ENCODE data around the gene JAKMIP2.
A peak's percentile ranks its signal among the peaks of the same experiment; 100 is the strongest.

JAKMIP2 gene

DNA sequence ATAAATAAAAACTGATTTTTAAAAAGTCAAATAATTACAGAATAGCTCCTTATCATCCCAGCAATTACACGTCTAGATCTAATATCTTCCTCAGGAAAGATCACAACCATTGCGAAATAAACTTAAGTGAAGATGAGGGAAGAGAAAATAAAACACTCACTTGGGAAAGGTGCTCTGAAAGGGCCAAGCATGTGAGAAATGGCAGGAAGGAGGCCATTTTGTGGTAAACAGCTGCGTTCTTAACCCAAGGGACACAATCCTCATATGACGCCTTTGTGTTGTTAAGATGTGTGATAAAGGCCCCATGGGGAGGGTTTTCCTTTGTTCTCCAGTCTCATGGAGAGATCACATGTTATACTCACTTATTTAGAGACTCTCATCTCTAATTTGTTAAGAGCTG lies 32.5 kb downstream of the JAKMIP2 start:
- H3K9me3 ChIP-seq (ENCODE audit: control insufficient read depth, insufficient read depth, low read length) = no peaks in the 10 kb centered on the region
- no peaks in the 10 kb centered on the region for H3K27me3 ChIP-seq (ENCODE audit: control insufficient read depth, insufficient read depth, low read length)
- no peak overlapping the region for H3K27ac ChIP-seq (ENCODE audit: low read length)
- peak; percentile 41 for DNase-seq (ENCODE audit: low read depth, low spot score)
- H3K36me3 ChIP-seq (ENCODE audit: control insufficient read depth, insufficient read depth, low read length) = no peaks in the 10 kb centered on the region
- H3K4me1 ChIP-seq (ENCODE audit: control insufficient read depth, insufficient read depth, low read length) = peaks cover 9% of the 10 kb centered on the region; the same call in 1 of the 2 replicates
- H3K4me3 ChIP-seq (ENCODE audit: low read length) = no peak overlapping the region
- WGBS (ENCODE audit: insufficient coverage, insufficient read length) = no CpG with 5 or more reads among the region's 4 CpGs

GRCh38 chr5:147748590-147748989 lies 33.9 kb downstream of the JAKMIP2 start:
- H3K4me1 ChIP-seq (ENCODE audit: control insufficient read depth, insufficient read depth, low read length) = peaks cover 9% of the 10 kb centered on the region; the same call in 1 of the 2 replicates
- no peak overlapping the region for H3K27ac ChIP-seq (ENCODE audit: low read length)
- H3K4me3 ChIP-seq (ENCODE audit: low read length) = no peak overlapping the region
- H3K27me3 ChIP-seq (ENCODE audit: control insufficient read depth, insufficient read depth, low read length) = no peaks in the 10 kb centered on the region
- no peaks in the 10 kb centered on the region for H3K9me3 ChIP-seq (ENCODE audit: control insufficient read depth, insufficient read depth, low read length)
- no CpG with 5 or more reads among the region's 2 CpGs for WGBS (ENCODE audit: insufficient coverage, insufficient read length)
- DNase-seq (ENCODE audit: low read depth, low spot score) = no peak
- H3K36me3 ChIP-seq (ENCODE audit: control insufficient read depth, insufficient read depth, low read length) = no peaks in the 10 kb centered on the region

DNA sequence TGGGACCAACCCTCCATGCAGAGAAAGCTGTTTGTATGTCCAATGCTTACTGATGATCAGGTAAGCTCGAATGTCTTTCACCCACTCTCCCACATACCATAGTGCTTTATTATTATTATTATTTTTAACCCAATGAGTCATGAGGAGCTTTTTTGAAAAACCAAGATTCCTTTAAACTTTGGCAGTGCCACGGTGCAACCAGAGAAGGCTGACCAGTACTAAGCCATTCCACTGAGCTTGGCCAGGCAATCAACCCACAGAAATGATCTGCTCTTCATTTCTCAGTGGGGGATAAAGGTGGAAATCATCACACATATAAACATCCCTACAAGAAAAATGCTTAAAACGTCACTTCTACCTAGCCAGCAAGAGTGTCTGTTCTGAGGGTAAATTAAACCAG lies 35.5 kb downstream of the JAKMIP2 start:
- no CpG with 5 or more reads among the region's 3 CpGs for WGBS (ENCODE audit: insufficient coverage, insufficient read length)
- H3K27ac ChIP-seq (ENCODE audit: low read length) = no peak overlapping the region
- peaks cover 9% of the 10 kb centered on the region; the same call in 1 of the 2 replicates for H3K4me1 ChIP-seq (ENCODE audit: control insufficient read depth, insufficient read depth, low read length)
- H3K27me3 ChIP-seq (ENCODE audit: control insufficient read depth, insufficient read depth, low read length) = no peaks in the 10 kb centered on the region
- H3K36me3 ChIP-seq (ENCODE audit: control insufficient read depth, insufficient read depth, low read length) = no peaks in the 10 kb centered on the region
- no peak overlapping the region for H3K4me3 ChIP-seq (ENCODE audit: low read length)
- DNase-seq (ENCODE audit: low read depth, low spot score) = no peak
- no peaks in the 10 kb centered on the region for H3K9me3 ChIP-seq (ENCODE audit: control insufficient read depth, insufficient read depth, low read length)

DNA sequence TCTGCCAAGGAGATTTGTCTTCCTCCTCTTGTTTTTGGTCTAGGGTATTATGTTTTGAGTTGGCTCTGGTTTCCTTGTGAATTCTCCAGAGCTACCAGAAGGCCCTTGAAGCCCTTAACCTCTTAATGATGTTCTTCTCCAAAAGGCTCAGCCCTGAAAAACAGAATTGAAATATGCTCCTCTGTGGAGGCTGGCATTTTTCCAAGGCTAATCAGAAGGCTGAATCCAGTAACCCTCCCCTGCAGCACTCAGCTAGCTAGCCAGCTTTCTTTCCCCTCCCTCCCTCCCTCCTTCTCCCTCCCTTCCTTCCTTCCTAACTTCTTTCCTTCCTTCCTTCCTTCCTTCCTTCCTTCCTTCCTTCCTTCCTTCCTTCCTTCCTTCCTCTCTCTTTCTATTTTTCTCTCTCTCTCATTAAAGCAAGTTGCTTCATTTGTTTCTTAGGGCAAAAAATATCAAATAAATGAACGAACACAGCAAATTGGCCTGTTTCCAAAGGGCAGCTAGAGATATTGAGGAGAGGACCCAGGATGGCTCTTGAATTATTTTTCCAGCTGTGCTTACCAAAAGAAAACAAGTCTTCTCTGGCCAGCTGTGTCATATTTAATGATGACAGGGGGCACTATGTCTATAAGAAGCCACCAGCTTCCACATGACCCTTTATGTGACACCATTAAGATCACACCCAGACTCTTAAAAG lies 38.7 kb downstream of the JAKMIP2 start:
- no CpG with 5 or more reads among the region's 1 CpG for WGBS (ENCODE audit: insufficient coverage, insufficient read length)
- no peak overlapping the region for H3K4me3 ChIP-seq (ENCODE audit: low read length)

DNA sequence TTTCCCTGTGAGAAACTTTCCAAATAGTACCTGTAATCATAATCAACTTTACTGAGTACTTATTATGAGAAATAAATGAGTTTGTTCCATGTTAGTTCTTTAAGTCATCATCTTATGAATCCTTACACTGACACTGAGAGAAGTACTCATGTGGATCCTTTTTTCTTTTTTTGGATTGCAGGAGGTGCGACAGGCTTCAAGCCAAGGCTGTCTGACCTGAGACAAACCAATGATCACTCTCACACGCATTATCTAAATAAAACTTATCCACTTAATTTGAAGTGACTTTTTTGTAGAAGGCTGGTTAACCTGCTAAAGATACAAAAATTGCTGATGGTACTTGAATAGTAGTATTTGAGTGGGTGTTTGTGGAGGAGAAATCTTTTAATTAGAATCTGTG lies 39.5 kb downstream of the JAKMIP2 start:
- H3K4me1 ChIP-seq (ENCODE audit: control insufficient read depth, insufficient read depth, low read length) = no peaks in the 10 kb centered on the region
- H3K27ac ChIP-seq (ENCODE audit: low read length) = no peak overlapping the region
- no peaks in the 10 kb centered on the region for H3K36me3 ChIP-seq (ENCODE audit: control insufficient read depth, insufficient read depth, low read length)
- no peak for DNase-seq (ENCODE audit: low read depth, low spot score)
- WGBS (ENCODE audit: insufficient coverage, insufficient read length) = no CpG with 5 or more reads among the region's 2 CpGs
- no peak overlapping the region for H3K4me3 ChIP-seq (ENCODE audit: low read length)
- H3K27me3 ChIP-seq (ENCODE audit: control insufficient read depth, insufficient read depth, low read length) = no peaks in the 10 kb centered on the region
- H3K9me3 ChIP-seq (ENCODE audit: control insufficient read depth, insufficient read depth, low read length) = no peaks in the 10 kb centered on the region

More for the DNA sequence above, 38.7 kb downstream of the JAKMIP2 start:
- no peaks in the 10 kb centered on the region for H3K27me3 ChIP-seq (ENCODE audit: control insufficient read depth, insufficient read depth, low read length)
- peaks cover 3% of the 10 kb centered on the region; the same call in 1 of the 2 replicates for H3K4me1 ChIP-seq (ENCODE audit: control insufficient read depth, insufficient read depth, low read length)
- H3K36me3 ChIP-seq (ENCODE audit: control insufficient read depth, insufficient read depth, low read length) = no peaks in the 10 kb centered on the region
- no peak overlapping the region for H3K27ac ChIP-seq (ENCODE audit: low read length)
- no peaks in the 10 kb centered on the region for H3K9me3 ChIP-seq (ENCODE audit: control insufficient read depth, insufficient read depth, low read length)
- DNase-seq (ENCODE audit: low read depth, low spot score) = no peak

GRCh38 chr5:147742151-147742550 lies 40.4 kb downstream of the JAKMIP2 start:
- H3K4me3 ChIP-seq (ENCODE audit: low read length) = no peak overlapping the region
- no peaks in the 10 kb centered on the region for H3K9me3 ChIP-seq (ENCODE audit: control insufficient read depth, insufficient read depth, low read length)
- no peaks in the 10 kb centered on the region for H3K4me1 ChIP-seq (ENCODE audit: control insufficient read depth, insufficient read depth, low read length)
- H3K36me3 ChIP-seq (ENCODE audit: control insufficient read depth, insufficient read depth, low read length) = no peaks in the 10 kb centered on the region
- DNase-seq (ENCODE audit: low read depth, low spot score) = no peak
- WGBS (ENCODE audit: insufficient coverage, insufficient read length) = no CpG with 5 or more reads among the region's 4 CpGs
- H3K27me3 ChIP-seq (ENCODE audit: control insufficient read depth, insufficient read depth, low read length) = no peaks in the 10 kb centered on the region
- H3K27ac ChIP-seq (ENCODE audit: low read length) = no peak overlapping the region

DNA sequence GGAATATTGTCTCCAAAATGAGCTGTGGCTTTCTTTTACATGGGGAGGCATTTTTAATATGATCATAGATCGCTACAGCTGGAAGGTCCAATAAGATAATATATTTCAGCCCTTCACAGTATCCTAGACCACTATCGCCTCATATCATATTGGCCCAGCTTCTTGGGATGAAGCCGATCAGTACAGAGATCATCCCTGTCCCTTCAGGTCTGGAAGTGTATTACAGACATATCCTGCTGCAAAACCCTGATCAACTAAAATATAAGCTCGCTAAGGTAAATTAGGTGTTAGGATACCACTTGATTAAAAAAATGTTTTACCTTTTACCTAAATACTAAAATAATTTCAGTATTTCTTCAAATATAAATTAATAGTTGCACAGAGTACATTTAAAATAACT lies 41.7 kb downstream of the JAKMIP2 start:
- no peaks in the 10 kb centered on the region for H3K27me3 ChIP-seq (ENCODE audit: control insufficient read depth, insufficient read depth, low read length)
- WGBS (ENCODE audit: insufficient coverage, insufficient read length) = no CpG with 5 or more reads among the region's 4 CpGs
- H3K4me3 ChIP-seq (ENCODE audit: low read length) = no peak overlapping the region
- no peaks in the 10 kb centered on the region for H3K36me3 ChIP-seq (ENCODE audit: control insufficient read depth, insufficient read depth, low read length)
- H3K27ac ChIP-seq (ENCODE audit: low read length) = no peak overlapping the region
- H3K9me3 ChIP-seq (ENCODE audit: control insufficient read depth, insufficient read depth, low read length) = no peaks in the 10 kb centered on the region
- H3K4me1 ChIP-seq (ENCODE audit: control insufficient read depth, insufficient read depth, low read length) = no peaks in the 10 kb centered on the region
- no peak for DNase-seq (ENCODE audit: low read depth, low spot score)

- no peak overlapping the region for H3K27ac ChIP-seq (ENCODE audit: low read length)
- no peaks in the 10 kb centered on the region for H3K4me1 ChIP-seq (ENCODE audit: control insufficient read depth, insufficient read depth, low read length)
- H3K9me3 ChIP-seq (ENCODE audit: control insufficient read depth, insufficient read depth, low read length) = no peaks in the 10 kb centered on the region
- WGBS (ENCODE audit: insufficient coverage, insufficient read length) = no CpG with 5 or more reads among the region's 3 CpGs
- no peaks in the 10 kb centered on the region for H3K36me3 ChIP-seq (ENCODE audit: control insufficient read depth, insufficient read depth, low read length)
- DNase-seq (ENCODE audit: low read depth, low spot score) = no peak
- H3K4me3 ChIP-seq (ENCODE audit: low read length) = no peak overlapping the region
- no peaks in the 10 kb centered on the region for H3K27me3 ChIP-seq (ENCODE audit: control insufficient read depth, insufficient read depth, low read length)
These were observed 44.6 kb downstream of the JAKMIP2 start for GRCh38 chr5:147737921-147738320.

DNA sequence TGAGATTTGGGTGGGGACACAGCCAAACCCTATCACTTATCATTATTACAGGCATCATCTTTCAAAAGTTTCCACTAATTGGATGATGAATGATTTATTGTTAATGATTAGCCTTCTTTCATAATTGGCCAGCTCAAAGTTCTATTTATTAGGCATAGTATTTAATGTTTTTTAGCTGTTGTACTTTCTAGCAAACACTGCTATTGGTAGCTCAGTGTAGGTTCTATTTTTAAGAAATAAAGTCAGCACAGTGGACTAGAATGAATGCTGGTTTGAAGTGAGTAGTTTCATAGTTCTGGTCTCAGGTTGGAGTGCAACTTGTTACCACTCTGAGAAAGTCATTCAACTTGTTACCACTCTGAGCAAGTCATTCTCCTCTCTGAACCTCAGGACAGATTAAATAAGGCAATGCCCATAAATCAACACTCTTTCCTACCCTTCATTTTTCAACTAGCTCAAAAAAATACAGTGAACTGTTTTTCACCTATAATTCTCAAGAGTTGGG lies 46.9 kb downstream of the JAKMIP2 start:
- Histone ChIP-seq H3K27me3 (ENCODE audit: control insufficient read depth, insufficient read depth, low read length) (no peaks in the 10 kb centered on the region), H3K36me3 (ENCODE audit: control insufficient read depth, insufficient read depth, low read length) (no peaks in the 10 kb centered on the region), H3K4me3 (ENCODE audit: low read length) (no peak overlapping the region), H3K27ac (ENCODE audit: low read length) (no peak overlapping the region), H3K4me1 (ENCODE audit: control insufficient read depth, insufficient read depth, low read length) (no peaks in the 10 kb centered on the region), H3K9me3 (ENCODE audit: control insufficient read depth, insufficient read depth, low read length) (no peaks in the 10 kb centered on the region)
- no peak for DNase-seq (ENCODE audit: low read depth, low spot score)

DNA sequence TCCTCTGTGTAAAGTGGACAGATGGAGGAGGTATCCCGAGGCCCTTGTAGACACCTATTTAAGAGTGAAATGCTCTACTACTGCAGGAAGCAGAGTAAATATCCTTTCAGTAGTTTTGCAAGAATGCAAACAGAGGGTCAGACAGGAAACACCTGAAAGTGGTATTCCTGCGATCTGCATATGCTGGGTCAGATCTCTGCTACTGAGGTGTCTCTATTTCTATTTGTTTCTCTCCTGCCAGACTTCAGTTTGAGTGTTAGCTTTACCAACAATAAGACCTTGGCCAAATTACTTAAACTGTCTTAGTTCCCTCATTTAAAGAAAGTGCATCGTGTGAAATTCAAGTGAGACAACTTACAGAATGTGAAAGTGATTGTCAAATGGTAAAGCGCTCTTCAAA lies 47.6 kb downstream of the JAKMIP2 start:
- H3K27me3 ChIP-seq (ENCODE audit: control insufficient read depth, insufficient read depth, low read length) = no peaks in the 10 kb centered on the region
- H3K27ac ChIP-seq (ENCODE audit: low read length) = no peak overlapping the region
- H3K36me3 ChIP-seq (ENCODE audit: control insufficient read depth, insufficient read depth, low read length) = no peaks in the 10 kb centered on the region
- no peak overlapping the region for H3K4me3 ChIP-seq (ENCODE audit: low read length)
- no peaks in the 10 kb centered on the region for H3K4me1 ChIP-seq (ENCODE audit: control insufficient read depth, insufficient read depth, low read length)
- no peak for DNase-seq (ENCODE audit: low read depth, low spot score)
- no peaks in the 10 kb centered on the region for H3K9me3 ChIP-seq (ENCODE audit: control insufficient read depth, insufficient read depth, low read length)
- no CpG with 5 or more reads among the region's 4 CpGs for WGBS (ENCODE audit: insufficient coverage, insufficient read length)

- no peaks in the 10 kb centered on the region for H3K36me3 ChIP-seq (ENCODE audit: control insufficient read depth, insufficient read depth, low read length)
- H3K27ac ChIP-seq (ENCODE audit: low read length) = no peak overlapping the region
- H3K27me3 ChIP-seq (ENCODE audit: control insufficient read depth, insufficient read depth, low read length) = no peaks in the 10 kb centered on the region
- H3K9me3 ChIP-seq (ENCODE audit: control insufficient read depth, insufficient read depth, low read length) = no peaks in the 10 kb centered on the region
- no peak for DNase-seq (ENCODE audit: low read depth, low spot score)
- no CpG with 5 or more reads among the region's 1 CpG for WGBS (ENCODE audit: insufficient coverage, insufficient read length)
- H3K4me1 ChIP-seq (ENCODE audit: control insufficient read depth, insufficient read depth, low read length) = no peaks in the 10 kb centered on the region
- no peak overlapping the region for H3K4me3 ChIP-seq (ENCODE audit: low read length)
These were observed 49.5 kb downstream of the JAKMIP2 start for GRCh38 chr5:147733075-147733474.
